MCF 10A (cell line): Measurements from ENCODE around the gene CUZD1. TPM values are rescaled to one million over a fixed set of nuclear protein-coding genes. Genes with fewer than 3 reads are reported as not detected.

ENCODE experiments used
- BruUV-seq: library from RNA; stranded (reverse); fragments of 400-500 nt; replicated peaks from 2 replicates; lab custom pipeline; 2021; lab: Mats Ljungman, UMichigan
- CTCF ChIA-PET: fragments of 300-600 bp; sonication (Branson Sonifier 250); formaldehyde crosslinking; extraction: SDS; loops from one replicate; lab custom pipeline; 2021; ENCODE audit warnings: antibody characterized with exemption, inconsistent platforms; lab: Yijun Ruan, JAX
- POLR2A ChIA-PET: fragments of 300-600, 350-650 bp; sonication (Branson Sonifier 250); formaldehyde crosslinking; extraction: SDS; loops from one replicate; lab custom pipeline; 2020; ENCODE audit warnings: antibody characterized with exemption, inconsistent platforms; lab: Yijun Ruan, JAX
- DNase-seq: peaks from one replicate; pipeline ENCODE4 v3.0.0-alpha.2; 2018; ENCODE audit not compliant: unreplicated experiment
- H3K27ac Mint-ChIP-seq: one replicate; pipeline ENCODE4 v1.8.0; 2022; ENCODE audit warnings: mild to moderate bottlenecking, low read depth, mixed read lengths; ENCODE audit not compliant: unreplicated experiment
- H3K27me3 Mint-ChIP-seq: one replicate; pipeline ENCODE4 v1.8.0; 2022; ENCODE audit warnings: mixed read lengths; ENCODE audit not compliant: insufficient read depth, unreplicated experiment
- H3K36me3 Mint-ChIP-seq: one replicate; pipeline ENCODE4 v1.8.0; 2022; ENCODE audit warnings: mild to moderate bottlenecking, moderate library complexity, mixed read lengths; ENCODE audit not compliant: insufficient read depth, unreplicated experiment
- H3K4me1 Mint-ChIP-seq: one replicate; pipeline ENCODE4 v1.8.0; 2022; ENCODE audit warnings: mixed read lengths; ENCODE audit not compliant: insufficient read depth, unreplicated experiment
- H3K4me3 Mint-ChIP-seq: one replicate; pipeline ENCODE4 v1.8.0; 2022; ENCODE audit warnings: mild to moderate bottlenecking, moderate library complexity, mixed read lengths; ENCODE audit not compliant: unreplicated experiment
- H3K9me3 Mint-ChIP-seq: one replicate; pipeline ENCODE4 v1.8.0; 2022; ENCODE audit warnings: mixed read lengths; ENCODE audit not compliant: unreplicated experiment
- CTCF ChIP-seq: fragments of 200-600 bp; IDR thresholded peaks from one replicate; pipeline ENCODE4 v1.8.0; 2022; ENCODE audit warnings: antibody characterized with exemption, mild to moderate bottlenecking; ENCODE audit not compliant: unreplicated experiment
- intact Hi-C: fragments of 100-400 bp; cut with micrococcal nuclease; formaldehyde crosslinking; loops from 2 replicates; pipeline ENCODE4 v1.14.1; 2022
- total RNA-seq: library from RNA; stranded (reverse); gene quantifications from 2 replicates; pipeline ENCODE4 v1.2.3, GENCODE V29; 2022

Gene CUZD1
- total RNA-seq, 1 experiment from 2014 or later, result 1.1 TPM

GRCh38 chr10:122830273-122830964 lies 15.2 kb downstream of the CUZD1 start:
- POLR2A ChIA-PET, result no interaction called here
- no peak overlapping the region for H3K27ac Mint-ChIP-seq

GRCh38 chr10:122829454-122829853 lies 16.2 kb downstream of the CUZD1 start:
- Mint-ChIP-seq H3K36me3 (peaks cover 16% of the 10 kb centered on the region), H3K27me3 (peaks cover 45% of the 10 kb centered on the region), H3K9me3 (no peaks in the 10 kb centered on the region), H3K4me3 (no peak overlapping the region), H3K27ac (no peak overlapping the region), H3K4me1 (no peaks in the 10 kb centered on the region)
- intact Hi-C loops, result no loop called here
- ChIA-PET POLR2A (no interaction called here), CTCF (no interaction called here)
- TF ChIP-seq CTCF, result no peak
- BruUV-seq, result no TSS peak
- no peak for DNase-seq

More at GRCh38 chr10:122830273-122830964, 15.2 kb downstream of the CUZD1 start:
- no peak for DNase-seq
- no peaks in the 10 kb centered on the region for H3K4me1 Mint-ChIP-seq
- intact Hi-C loops, result no loop called here
- H3K9me3 Mint-ChIP-seq, result no peaks in the 10 kb centered on the region
- peaks cover 16% of the 10 kb centered on the region for H3K36me3 Mint-ChIP-seq
- CTCF ChIA-PET, result interaction anchor here (0.8 kb wide), 1 partner anchor 1100 kb away, joined by 3 read pairs; no protein-coding TSS in a partner anchor
- no peak for TF ChIP-seq CTCF
- peaks cover 36% of the 10 kb centered on the region for H3K27me3 Mint-ChIP-seq
- H3K4me3 Mint-ChIP-seq, result no peak overlapping the region
- no TSS peak for BruUV-seq

GRCh38 chr10:122828716-122829255 lies 16.9 kb downstream of the CUZD1 start:
- TF ChIP-seq CTCF, result no peak
- ChIA-PET CTCF (no interaction called here), POLR2A (no interaction called here)
- no TSS peak for BruUV-seq
- Mint-ChIP-seq H3K4me3 (no peak overlapping the region), H3K27ac (no peak overlapping the region), H3K36me3 (peaks cover 11% of the 10 kb centered on the region), H3K27me3 (peaks cover 52% of the 10 kb centered on the region), H3K4me1 (no peaks in the 10 kb centered on the region), H3K9me3 (no peaks in the 10 kb centered on the region)
- no peak for DNase-seq
- intact Hi-C loops, result no loop called here

- CTCF ChIA-PET, result no interaction called here
- H3K4me1 Mint-ChIP-seq, result no peaks in the 10 kb centered on the region
- H3K27me3 Mint-ChIP-seq, result peaks cover 66% of the 10 kb centered on the region
- POLR2A ChIA-PET, result interaction anchor here (0.7 to 1.1 kb wide), 2 partner anchors 24 to 104 kb away, joined by 3 read pairs; no protein-coding TSS in a partner anchor
- H3K9me3 Mint-ChIP-seq, result no peaks in the 10 kb centered on the region
- intact Hi-C loops, result no loop called here
- BruUV-seq, result no TSS peak
- H3K27ac Mint-ChIP-seq, result no peak overlapping the region
- H3K4me3 Mint-ChIP-seq, result no peak overlapping the region
- no peak for DNase-seq
- peaks cover 10% of the 10 kb centered on the region for H3K36me3 Mint-ChIP-seq
- TF ChIP-seq CTCF, result no peak
Measured at GRCh38 chr10:122827302-122827701, 18.4 kb downstream of the CUZD1 start.
